Activated naive CD8-positive, alpha-beta T cell treated with anti-CD3 and anti-CD28 coated beads, Interleukin-2, amount 50 U/mL, for 24 hours (primary cell): ENCODE results near the gene ROCK2.

Experiments used
- ATAC-seq: fragments of 150-1000 bp; cut with Tn5 transposase; one replicate; pipeline ENCODE4 v1.10.0; 2021
- DNase-seq: peaks from one replicate; pipeline ENCODE4 v3.0.0; 2021
- H3K27ac Mint-ChIP-seq: one replicate; pipeline ENCODE4 v1.8.0; 2021; ENCODE audit warnings: mild to moderate bottlenecking, mixed read lengths
- H3K27me3 Mint-ChIP-seq: one replicate; pipeline ENCODE4 v1.8.0; 2021; ENCODE audit warnings: mixed read lengths
- H3K36me3 Mint-ChIP-seq: one replicate; pipeline ENCODE4 v1.8.0; 2021; ENCODE audit warnings: low read depth, mixed read lengths
- H3K4me1 Mint-ChIP-seq: one replicate; pipeline ENCODE4 v1.8.0; 2021; ENCODE audit warnings: mixed read lengths
- H3K4me3 Mint-ChIP-seq: one replicate; pipeline ENCODE4 v1.8.0; 2021; ENCODE audit warnings: mild to moderate bottlenecking, moderate library complexity, mixed read lengths
- H3K9me3 Mint-ChIP-seq: one replicate; pipeline ENCODE4 v1.8.0; 2021; ENCODE audit warnings: mixed read lengths

Gene ROCK2

GRCh38 chr2:11355194-11356053, 11.0 kb upstream of the ROCK2 start:
- Mint-ChIP-seq H3K27me3 (no peaks in the 10 kb centered on the region), H3K4me1 (no peaks in the 10 kb centered on the region), H3K9me3 (no peaks in the 10 kb centered on the region), H3K27ac (no peak overlapping the region), H3K36me3 (no peaks in the 10 kb centered on the region), H3K4me3 (no peak overlapping the region)
- DNase-seq (no peak), ATAC-seq (no peak)

- Mint-ChIP-seq H3K4me3 (no peak overlapping the region), H3K36me3 (no peaks in the 10 kb centered on the region), H3K27me3 (no peaks in the 10 kb centered on the region), H3K4me1 (no peaks in the 10 kb centered on the region), H3K9me3 (no peaks in the 10 kb centered on the region), H3K27ac (no peak overlapping the region)
- DNase-seq (no peak), ATAC-seq (no peak)
Measured at GRCh38 chr2:11354363-11355154, 10.1 kb upstream of the ROCK2 start.

- H3K27ac Mint-ChIP-seq, result no peak overlapping the region
- H3K9me3 Mint-ChIP-seq, result no peaks in the 10 kb centered on the region
- no peaks in the 10 kb centered on the region for H3K4me1 Mint-ChIP-seq
- H3K4me3 Mint-ChIP-seq, result no peak overlapping the region
- DNase-seq, result no peak
- no peaks in the 10 kb centered on the region for H3K36me3 Mint-ChIP-seq
- H3K27me3 Mint-ChIP-seq, result no peaks in the 10 kb centered on the region
- ATAC-seq, result no peak
Measured at GRCh38 chr2:11352781-11353537, 8.5 kb upstream of the ROCK2 start.

GRCh38 chr2:11348209-11348749, 3.8 kb upstream of the ROCK2 start:
- ATAC-seq (no peak), DNase-seq (no peak)
- H3K9me3 Mint-ChIP-seq, result no peaks in the 10 kb centered on the region
- no peaks in the 10 kb centered on the region for H3K27me3 Mint-ChIP-seq
- no peak overlapping the region for H3K27ac Mint-ChIP-seq
- H3K36me3 Mint-ChIP-seq, result no peaks in the 10 kb centered on the region
- H3K4me3 Mint-ChIP-seq, result no peak overlapping the region
- H3K4me1 Mint-ChIP-seq, result peaks cover 4% of the 10 kb centered on the region

GRCh38 chr2:11347403-11347959, 3.0 kb upstream of the ROCK2 start:
- DNase-seq, result no peak
- peaks cover 11% of the 10 kb centered on the region for H3K4me1 Mint-ChIP-seq
- H3K27me3 Mint-ChIP-seq, result no peaks in the 10 kb centered on the region
- no peak overlapping the region for H3K27ac Mint-ChIP-seq
- no peaks in the 10 kb centered on the region for H3K9me3 Mint-ChIP-seq
- ATAC-seq, result no peak
- H3K4me3 Mint-ChIP-seq, result no peak overlapping the region
- no peaks in the 10 kb centered on the region for H3K36me3 Mint-ChIP-seq

GRCh38 chr2:11346023-11346482, 1.6 kb upstream of the ROCK2 start:
- Mint-ChIP-seq H3K4me3 (no peak overlapping the region), H3K27me3 (no peaks in the 10 kb centered on the region), H3K9me3 (no peaks in the 10 kb centered on the region), H3K36me3 (no peaks in the 10 kb centered on the region), H3K27ac (no peak overlapping the region), H3K4me1 (peaks cover 22% of the 10 kb centered on the region)
- ATAC-seq (no peak), DNase-seq (no peak)

GRCh38 chr2:11344956-11345677, 681 bp upstream of the ROCK2 start:
- Mint-ChIP-seq H3K4me3 (peak overlapping the region; percentile 73), H3K9me3 (no peaks in the 10 kb centered on the region), H3K27ac (peak overlapping the region; percentile 82), H3K36me3 (no peaks in the 10 kb centered on the region), H3K4me1 (peaks cover 27% of the 10 kb centered on the region), H3K27me3 (no peaks in the 10 kb centered on the region)
- DNase-seq, result no peak
- peak; percentile 52 for ATAC-seq

GRCh38 chr2:11343650-11344341, 640 bp downstream of the ROCK2 start:
- Mint-ChIP-seq H3K27ac (peak overlapping the region; percentile 94), H3K9me3 (no peaks in the 10 kb centered on the region), H3K4me1 (peaks cover 32% of the 10 kb centered on the region), H3K27me3 (no peaks in the 10 kb centered on the region), H3K36me3 (no peaks in the 10 kb centered on the region), H3K4me3 (peak overlapping the region; percentile 99)
- ATAC-seq (peak; percentile 31), DNase-seq (peak; percentile 42)

GRCh38 chr2:11343368-11343649, 1.1 kb downstream of the ROCK2 start:
- H3K4me3 Mint-ChIP-seq, result peak overlapping the region; percentile 99
- peak overlapping the region; percentile 94 for H3K27ac Mint-ChIP-seq
- no peaks in the 10 kb centered on the region for H3K36me3 Mint-ChIP-seq
- no peaks in the 10 kb centered on the region for H3K9me3 Mint-ChIP-seq
- H3K4me1 Mint-ChIP-seq, result peaks cover 32% of the 10 kb centered on the region
- peak; percentile 25 for ATAC-seq
- no peaks in the 10 kb centered on the region for H3K27me3 Mint-ChIP-seq
- no peak for DNase-seq

GRCh38 chr2:11342551-11343367, 1.7 kb downstream of the ROCK2 start:
- Mint-ChIP-seq H3K4me1 (peaks cover 32% of the 10 kb centered on the region), H3K4me3 (peak overlapping the region; percentile 99), H3K36me3 (no peaks in the 10 kb centered on the region), H3K27me3 (no peaks in the 10 kb centered on the region), H3K9me3 (no peaks in the 10 kb centered on the region), H3K27ac (peak overlapping the region; percentile 94)
- ATAC-seq (no peak), DNase-seq (no peak)

GRCh38 chr2:11340717-11341116, 3.7 kb downstream of the ROCK2 start:
- peaks cover 2% of the 10 kb centered on the region for H3K36me3 Mint-ChIP-seq

GRCh38 chr2:11339508-11340083, 4.8 kb downstream of the ROCK2 start:
- peaks cover 2% of the 10 kb centered on the region for H3K36me3 Mint-ChIP-seq
- no peaks in the 10 kb centered on the region for H3K27me3 Mint-ChIP-seq
- ATAC-seq (no peak), DNase-seq (no peak)
- H3K27ac Mint-ChIP-seq, result no peak overlapping the region
- H3K4me3 Mint-ChIP-seq, result no peak overlapping the region
- peaks cover 31% of the 10 kb centered on the region for H3K4me1 Mint-ChIP-seq
- peaks cover 4% of the 10 kb centered on the region for H3K9me3 Mint-ChIP-seq

More at GRCh38 chr2:11340717-11341116, 3.7 kb downstream of the ROCK2 start:
- no peak for DNase-seq
- H3K27ac Mint-ChIP-seq, result no peak overlapping the region
- peaks cover 4% of the 10 kb centered on the region for H3K9me3 Mint-ChIP-seq
- ATAC-seq, result no peak
- H3K27me3 Mint-ChIP-seq, result no peaks in the 10 kb centered on the region
- H3K4me3 Mint-ChIP-seq, result no peak overlapping the region
- H3K4me1 Mint-ChIP-seq, result peaks cover 34% of the 10 kb centered on the region
